Measurements from ENCODE around the gene CFAP46.
"Not testable (repeated sequence)": the region's sequence is repeated elsewhere in the genome, so short reads cannot be mapped to it uniquely, and the experiment has no call there.

The CFAP46 gene

DNA sequence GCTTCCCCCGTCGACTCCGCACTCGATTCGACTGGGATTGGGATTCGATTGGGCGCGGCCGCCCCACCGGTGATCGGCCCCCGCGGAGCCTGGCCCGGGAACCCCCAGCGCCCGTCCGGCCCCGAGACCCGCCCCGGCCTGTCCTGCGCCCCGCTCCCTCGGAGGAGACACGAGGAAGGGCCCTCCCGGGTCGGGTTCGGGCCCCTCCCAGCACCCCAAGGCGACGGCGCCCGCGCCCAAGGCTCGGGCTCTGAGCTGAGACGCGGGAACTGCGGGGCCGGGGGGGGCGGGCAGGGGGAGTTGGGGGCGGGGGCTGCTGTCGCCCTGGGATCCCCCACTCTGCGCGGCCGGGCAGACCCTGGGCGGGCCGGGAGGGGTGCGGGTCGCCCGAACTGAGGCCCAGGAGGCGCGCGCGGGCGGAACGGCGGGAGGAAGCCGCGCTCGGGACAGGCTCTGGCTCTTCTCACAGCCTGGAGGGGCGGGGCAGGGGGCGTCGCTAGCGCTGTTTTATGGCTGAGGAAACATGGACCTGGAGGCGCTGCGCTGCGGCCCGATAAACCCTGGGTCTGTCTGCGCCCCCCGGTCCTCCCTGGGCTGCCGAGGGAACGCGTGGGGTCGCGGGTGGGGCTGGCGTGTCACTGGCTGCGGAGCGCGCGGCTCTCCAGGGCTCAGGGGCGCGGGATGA is 154.7 kb downstream of the CFAP46 start:
- DNase-seq (ENCODE audit: low spot score): no peak

DNA sequence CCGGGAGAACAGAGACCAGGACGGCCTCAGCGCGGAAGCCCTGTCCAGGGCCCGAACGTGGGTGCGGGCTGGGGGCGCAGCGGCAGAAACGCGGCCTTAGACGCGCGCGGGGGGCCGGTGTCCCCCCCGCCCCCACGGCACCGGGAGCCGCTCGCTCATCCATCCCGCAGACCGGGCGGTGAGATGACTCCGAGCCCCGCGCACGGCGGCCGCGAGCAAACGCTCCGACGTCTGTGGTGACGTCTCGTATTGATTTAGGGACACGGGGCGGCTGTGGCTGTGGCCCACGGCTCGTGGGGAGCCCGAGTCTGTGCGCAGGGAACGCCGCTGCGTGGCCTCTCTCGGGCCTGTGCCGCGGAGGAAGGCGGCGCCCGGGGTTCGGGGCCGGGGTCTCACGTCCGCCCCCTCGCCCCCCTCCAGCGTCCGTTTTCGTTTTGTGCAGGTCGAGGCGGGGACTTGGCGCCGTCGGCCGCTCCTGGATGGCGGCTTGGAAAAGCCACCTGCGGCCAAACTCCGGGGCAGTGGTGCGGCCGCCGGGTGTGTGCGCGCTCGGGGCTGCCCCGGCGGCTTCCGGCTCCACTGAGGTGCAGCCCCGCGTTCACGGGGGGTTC is 155.4 kb downstream of the CFAP46 start:
- DNase-seq (ENCODE audit: low spot score): no peak

DNA sequence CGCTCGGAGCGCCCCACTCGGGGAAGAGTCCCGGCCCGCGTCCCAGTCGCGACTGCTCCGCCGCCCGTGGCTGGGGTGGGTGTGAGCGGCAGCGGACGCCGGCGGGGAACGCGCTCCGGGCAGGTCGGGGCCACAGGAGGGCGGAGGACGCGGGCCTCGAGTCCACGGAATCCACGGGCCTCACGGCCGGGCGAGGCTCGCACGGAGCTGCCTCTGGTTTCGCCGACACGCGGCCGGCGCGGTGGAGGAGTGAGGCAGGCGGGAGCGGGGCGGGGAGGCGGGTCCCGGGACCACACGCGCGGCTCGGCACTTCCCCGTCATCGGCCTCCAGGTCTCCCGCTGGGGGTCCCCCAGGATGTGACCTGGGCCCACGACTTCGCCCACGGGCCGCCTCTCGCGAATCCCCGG is 155.9 kb downstream of the CFAP46 start:
- DNase-seq (ENCODE audit: low spot score): no peak

DNA sequence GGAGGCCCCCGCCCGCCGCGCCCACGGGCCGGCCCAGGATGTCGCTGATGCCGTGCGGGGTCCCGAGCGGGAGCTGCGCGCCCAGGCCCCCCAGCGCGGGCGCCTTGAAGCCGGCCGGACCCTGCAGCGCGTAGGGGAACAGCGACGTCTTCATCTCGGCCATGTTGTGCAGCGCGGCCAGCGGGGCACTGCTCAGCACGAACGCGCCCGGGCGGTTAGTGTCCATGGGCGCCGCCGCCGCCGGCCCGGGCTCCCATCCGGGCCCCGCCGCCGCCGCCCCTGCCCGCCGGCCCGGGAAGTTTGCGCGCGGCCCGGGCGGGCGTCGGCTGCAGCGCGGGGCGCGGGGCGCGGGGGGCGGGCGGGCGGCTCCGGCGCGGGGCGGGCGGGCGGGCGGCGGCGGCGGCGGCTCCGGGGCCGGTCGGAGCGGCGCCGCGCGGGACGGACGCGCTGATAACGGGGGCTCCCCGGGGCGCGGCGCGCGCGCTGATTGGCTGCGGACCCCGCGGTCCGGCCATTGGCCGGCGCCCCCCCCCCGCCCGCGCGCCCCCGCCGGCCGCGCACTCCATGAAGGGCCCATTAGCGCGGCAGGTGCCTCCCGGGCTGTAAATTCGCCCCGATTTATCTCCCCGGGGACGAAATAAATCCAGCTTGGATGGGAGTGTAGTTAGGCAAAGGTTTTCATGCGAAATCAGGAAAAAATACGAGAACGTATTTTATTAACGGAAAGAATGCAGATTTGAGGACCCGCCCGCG is 156.5 kb downstream of the CFAP46 start, which contains the start of gene NKX6-2:
NKX6-2 (minus strand) TSS at position 425 of the 753 bp plus-strand sequence; CDS start at position 226, 199 bp downstream.
- DNase-seq (ENCODE audit: low spot score): no peak

DNA sequence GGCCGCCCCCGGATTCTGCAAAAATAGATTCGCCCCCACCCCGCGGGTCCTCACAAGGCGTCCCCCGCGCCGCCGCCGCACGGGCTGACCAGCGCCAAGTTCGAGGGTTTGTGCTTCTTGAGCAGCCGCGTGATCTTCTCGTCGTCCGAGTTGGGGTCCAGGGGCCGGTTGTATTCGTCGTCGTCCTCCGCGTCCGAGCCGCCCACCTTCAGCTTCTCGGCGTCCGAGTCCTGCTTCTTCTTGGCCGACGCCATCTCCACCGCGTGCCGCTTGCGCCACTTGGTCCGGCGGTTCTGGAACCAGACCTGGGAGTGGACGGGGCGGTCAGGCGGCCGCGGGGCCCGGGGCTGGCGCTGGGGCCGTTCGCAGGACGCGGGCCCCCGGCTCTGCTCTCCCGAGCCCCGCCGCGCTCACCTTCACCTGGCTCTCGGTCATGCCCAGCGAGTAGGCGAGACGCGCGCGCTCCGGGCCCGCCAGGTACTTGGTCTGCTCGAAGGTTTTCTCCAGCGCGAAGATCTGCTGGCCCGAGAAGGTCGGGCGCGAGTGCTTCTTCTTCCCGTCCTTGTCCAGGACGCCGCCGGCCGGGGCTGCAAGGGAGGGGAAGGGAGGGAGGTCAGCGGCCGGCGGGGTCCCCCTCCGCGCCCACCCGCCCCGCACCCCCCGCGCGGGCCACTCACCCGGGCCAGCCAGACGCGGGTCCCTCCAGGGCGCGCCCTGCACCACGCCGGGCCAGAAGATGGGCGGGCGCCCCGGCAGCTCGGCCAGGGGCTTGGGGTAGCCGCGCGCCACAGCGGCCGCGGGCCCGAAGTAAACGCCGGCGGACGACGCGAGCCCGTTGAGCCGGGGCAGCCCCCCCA is 157.3 kb downstream of the CFAP46 start:
- no peak for DNase-seq (ENCODE audit: low spot score)

DNA sequence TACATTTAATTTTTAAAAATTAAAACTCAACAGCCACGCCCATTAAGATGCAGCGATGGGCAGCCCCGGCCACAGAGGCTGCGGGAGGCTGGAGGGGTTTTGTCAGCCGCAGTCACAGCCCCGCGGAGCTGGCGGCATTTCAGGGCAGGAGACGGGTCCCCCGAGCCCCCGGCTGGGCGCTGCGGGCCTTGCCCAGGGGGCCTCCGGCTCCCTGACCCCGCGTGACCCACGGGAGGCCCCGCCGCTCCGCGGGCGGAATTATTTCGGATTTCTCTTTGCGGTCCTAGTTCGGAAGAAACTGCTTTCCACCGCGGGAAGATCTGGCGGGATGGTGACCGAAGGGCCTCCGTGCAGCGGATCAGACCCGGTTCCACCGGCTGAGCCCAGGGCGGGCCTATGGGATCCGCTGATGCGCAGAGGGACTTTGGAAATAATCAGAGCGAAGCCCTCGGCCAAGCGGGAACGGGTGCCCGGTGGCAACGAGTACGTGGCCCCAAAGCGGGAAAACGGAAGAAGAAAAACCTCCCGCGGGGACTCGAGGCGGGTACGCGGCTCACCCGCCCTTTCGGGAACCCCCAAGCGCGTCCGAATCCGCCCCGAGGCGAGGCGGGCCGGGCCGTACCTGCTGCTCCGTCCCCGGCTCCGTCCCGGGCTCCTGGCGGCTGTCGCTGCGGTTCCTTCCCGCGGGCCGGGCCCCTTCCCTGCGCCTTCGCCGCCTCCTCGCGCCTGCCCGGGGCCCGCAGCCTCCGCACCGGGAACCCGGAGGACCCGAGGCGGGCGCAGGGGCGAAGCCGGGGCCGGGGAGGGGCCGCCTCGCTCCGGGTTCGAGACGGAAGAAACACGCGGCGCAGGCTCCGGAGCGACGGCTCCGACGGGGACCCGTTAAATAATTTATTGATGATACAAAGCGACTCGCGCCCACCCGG is 158.2 kb downstream of the CFAP46 start:
- DNase-seq (ENCODE audit: low spot score): no peak

DNA sequence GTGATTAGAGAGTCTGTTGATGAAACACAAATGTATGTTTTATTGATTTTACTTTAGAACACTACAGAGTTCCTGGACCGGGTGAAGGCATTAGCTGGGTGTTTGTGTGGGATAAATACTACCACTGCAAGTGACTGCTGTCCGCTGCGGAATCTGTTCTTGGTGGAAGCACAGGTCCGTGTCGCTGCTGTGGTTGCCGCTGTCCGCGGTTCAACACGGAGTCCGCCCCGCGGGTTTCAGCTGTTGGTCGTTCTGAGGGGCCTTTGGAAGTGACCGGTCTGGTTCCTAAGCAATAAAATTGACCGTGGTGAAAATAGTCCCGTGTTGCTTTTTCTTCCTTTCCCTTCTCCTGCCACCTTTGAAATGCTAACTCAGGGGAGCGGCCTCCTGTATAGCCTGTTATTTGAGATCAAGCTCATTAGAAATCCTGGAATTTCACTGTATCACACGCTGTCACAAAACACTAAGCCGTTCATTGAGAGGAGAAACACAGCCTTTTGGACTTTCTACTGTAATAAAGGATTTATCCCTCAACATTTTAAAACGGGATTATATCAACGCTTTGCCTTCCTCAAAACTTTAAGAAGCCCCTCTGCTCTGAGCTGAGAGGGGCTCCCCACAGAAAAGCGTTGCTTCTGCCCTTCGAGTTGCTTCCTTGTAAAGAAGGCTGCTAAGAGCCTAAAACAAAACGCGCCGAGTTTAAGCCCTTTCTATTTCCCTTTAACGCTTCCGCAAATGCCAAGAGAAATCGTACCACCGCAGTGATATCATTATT is 159.0 kb downstream of the CFAP46 start:
- no peak for DNase-seq (ENCODE audit: low spot score)

DNA sequence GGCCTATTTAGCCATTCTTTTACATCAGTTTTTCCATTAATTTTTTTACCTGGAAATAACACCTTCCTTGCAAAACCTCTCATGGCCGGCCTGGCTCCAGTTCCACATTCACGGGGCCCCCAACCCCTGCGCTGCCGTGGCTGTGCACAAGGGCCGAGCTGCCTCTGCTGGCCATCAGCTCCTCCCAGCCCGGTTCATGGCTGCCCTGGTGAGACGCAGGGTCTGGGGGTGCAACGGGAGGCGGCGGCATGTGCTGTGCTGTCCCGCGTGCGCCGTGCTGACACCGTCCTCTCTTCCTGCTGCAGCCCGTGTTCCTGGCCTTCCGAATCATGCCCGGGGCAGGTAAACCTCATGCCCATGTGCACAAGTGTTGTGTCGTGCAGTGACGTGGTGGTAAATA is 160.8 kb downstream of the CFAP46 start:
- no peak for DNase-seq (ENCODE audit: low spot score)

DNA sequence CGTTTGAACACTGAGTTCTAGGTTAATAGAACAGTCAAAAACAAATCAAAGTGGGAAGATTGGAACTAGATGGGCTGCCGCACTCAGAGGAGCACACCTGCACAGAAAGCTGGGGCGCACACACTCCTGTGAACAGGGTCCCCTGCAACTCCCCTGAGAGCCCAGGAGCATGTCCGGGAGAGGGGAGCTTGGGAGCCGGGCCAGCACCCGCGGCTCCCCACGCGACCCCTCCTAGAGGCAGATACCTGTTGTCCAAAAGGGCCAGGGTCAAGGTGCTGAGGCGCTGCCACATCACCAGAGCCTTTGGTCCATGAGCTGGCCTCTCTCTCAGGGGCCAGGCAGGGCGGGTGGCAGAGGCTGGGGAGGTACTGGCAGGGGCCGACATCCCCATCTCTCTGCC is 162.0 kb downstream of the CFAP46 start:
- no peak for DNase-seq (ENCODE audit: low spot score)

DNA sequence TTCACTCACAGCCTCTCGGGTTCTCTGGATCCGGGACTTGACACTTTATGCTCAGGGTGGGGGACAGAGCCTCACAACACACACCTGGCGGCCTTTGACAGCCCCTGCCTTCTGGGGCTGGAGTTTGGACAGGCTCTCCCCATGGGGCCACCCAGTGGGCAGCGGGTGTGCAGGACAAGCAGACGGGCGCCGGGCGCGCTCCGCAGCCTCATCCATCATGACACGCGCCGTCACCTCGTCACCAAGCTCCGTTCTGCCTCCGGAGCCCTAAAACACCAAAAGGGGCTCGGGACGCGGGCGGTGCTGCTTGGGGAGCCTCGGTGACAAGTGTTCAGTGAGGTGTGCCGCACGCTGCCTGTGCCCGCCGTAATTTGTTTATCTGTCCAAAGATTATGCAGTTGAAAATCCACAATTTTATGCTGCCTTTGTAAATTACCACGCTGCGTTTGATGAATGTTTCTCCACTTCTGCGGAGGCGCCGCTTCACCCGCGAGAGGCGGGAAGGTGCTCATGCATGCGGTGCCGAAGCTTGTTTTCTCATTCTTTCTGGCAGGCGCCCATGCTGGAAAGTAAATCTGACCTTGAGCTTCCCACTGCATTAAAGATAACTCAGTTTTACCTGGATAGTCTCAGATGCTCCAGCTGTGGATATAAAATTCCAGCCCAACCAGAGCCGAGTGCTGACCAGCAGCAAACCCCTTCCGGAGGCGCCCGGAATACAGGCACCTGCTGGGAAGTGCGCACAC is 162.6 kb downstream of the CFAP46 start:
- DNase-seq (ENCODE audit: low spot score): no peak

DNA sequence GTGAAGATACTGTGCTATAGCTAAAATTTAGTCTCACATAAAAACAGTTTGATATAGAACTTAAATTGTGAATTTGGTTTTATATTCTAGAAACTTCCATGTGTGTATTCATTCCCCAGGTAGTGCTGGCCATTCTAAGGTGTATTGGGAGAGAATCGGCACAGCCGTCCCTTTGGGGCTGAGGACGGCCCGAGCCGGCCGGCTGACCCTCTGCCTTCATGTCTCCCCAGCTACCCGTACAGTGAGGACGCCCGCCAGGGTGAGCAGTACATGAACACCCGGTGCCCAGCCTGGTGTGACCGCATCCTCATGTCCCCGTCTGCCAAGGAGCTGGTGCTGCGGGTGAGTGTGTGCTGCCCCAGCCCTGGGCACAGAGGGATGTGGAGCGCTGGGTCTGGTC is 164.9 kb downstream of the CFAP46 start:
- no peak for DNase-seq (ENCODE audit: low spot score)

DNA sequence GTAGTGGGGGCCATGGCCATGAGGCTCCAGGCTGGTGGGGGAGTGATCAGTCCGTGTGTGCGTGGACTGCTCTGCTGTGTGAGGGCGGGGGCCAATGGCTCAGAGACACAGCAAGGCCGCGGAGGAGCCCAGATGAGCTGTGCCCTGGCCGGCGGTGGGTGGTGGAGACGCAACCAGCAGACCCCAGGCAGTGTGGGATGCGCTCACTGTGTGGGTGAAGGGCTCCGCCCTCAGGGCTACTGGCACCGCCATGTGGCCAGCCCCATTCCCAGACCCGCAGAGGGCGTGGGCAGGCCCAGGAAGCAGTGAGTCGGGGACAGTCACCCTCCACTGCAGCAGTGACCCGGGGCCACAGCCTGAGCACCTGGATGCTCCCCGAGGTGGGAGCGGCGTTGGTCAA is 165.5 kb downstream of the CFAP46 start:
- no peak for DNase-seq (ENCODE audit: low spot score)

DNA sequence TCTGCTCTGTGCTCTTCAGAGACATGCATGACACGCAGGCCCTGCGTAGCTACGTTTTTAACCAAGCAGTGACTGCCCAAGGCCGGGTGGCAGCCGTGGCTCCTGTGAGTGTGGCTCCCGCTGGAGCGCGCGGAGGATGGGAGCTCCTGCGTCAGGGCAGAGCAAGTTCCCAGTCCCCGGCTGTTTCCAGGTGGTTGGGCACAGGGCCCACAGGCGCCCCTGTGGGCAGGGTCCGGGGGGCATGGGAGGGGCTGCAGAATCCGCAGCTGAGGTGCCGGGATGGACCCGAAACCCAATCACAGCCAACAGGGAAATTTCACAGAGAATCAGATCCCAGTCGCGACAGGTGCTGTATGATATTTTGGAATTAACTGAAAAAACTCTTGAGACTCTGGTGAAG is 166.2 kb downstream of the CFAP46 start:
- no peak for DNase-seq (ENCODE audit: low spot score)

DNA sequence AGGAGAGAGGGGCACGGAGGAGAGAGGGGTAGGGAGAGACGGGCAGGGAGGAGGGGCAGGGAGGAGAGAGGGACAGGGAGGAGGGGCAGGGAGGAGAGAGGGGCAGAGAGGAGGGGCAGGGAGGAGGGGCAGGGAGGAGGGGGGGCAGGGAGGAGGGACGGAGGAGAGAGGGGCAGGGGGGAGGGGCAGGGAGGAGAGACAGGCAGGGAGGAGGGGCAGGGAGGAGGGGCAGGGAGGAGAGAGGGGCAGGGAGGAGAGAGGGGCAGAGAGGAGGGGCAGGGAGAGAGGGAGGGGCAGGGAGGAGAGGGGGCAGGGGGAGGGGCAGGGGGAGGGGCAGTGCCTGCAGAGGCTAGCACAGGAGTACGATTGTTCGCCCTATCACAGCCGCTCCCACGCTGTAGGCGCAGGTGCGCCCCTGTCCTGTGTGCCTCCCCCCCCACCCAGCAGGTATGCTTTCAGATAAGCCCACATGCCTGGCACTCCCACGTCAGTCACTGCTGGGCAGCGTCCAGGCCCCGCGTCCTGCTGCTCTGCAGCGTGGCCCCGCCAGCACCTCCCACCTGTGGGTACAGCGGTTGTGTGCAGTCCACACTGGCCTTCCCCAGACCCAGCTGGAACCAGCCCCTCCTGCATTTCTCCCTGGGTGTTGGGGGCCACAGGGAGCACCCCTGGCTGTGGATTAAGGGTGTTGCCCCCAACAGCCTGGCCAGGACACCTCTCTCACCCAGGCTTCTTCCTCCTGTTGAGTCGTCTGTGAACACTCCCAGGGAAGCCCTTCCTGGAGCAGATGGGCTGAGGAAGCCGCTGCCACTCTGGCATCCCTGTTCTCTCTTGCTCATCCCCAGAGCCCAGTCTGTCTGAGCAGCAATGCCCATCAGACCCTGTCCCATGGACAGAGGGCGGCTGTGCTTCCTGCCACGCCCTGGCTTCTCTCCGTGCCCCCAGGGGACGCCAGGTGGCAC is 167.2 kb downstream of the CFAP46 start:
- DNase-seq (ENCODE audit: low spot score): no peak

DNA sequence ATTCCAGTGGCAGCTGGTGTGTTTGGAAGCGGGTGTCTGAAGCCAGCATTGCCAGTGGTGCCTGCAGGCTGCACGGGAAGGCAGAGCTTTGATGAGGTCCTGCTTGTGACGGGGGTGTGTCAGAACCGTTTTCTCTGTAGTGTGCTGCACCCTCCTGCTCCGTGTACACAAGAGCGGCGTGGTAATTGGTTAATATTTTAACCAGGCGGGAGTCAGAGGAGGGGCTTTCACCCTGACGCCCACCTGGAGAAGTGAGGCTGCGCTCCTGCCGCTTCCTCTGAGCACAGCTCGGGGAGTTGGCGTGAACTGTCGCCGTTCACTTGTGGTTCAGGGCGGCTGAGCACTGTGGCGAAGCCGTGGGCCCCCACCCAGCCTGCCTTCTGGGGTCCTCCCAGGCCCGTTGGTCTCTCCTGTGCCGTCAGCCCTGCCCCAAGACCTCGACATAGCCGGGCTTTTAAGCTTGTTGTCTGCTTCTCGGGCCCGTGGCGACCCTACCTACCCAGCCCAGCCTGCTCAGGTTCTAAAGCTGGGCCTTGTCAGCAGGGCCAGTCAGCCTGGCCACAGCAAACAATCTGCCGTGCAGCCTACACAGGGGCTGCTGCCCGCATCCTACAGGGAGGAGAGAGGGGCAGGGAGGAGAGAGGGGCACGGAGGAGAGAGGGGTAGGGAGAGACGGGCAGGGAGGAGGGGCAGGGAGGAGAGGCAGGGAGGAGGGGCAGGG is 168.0 kb downstream of the CFAP46 start:
- no peak for DNase-seq (ENCODE audit: low spot score)

DNA sequence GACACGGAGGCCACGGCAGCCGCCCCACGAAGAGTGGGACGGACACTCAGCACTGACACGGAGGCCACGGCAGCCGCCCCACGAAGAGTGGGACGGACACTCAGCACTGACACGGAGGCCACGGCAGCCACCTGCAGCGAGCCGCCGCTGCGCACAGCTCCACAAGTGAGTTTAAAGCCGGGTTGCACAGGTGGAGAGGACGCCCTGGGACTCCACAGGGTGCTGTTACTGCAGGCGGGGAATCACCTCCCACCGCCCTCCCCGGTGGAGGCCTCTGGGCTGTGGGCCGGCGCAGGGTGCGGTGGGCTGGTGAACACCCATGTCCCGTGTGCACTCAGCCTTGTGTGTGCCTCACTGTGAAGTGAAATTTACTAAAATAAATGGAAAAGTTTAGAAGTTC is 169.6 kb downstream of the CFAP46 start:
- not testable (repeated sequence) for DNase-seq (ENCODE audit: low spot score)
